Measurements from ENCODE around the gene BICD2. TPM values are rescaled to one million over a fixed set of nuclear protein-coding genes. Genes with fewer than 3 reads are reported as not detected.

The BICD2 gene
- total and polyA plus RNA-seq, 2 of the 8 experiments (the other 6 are each of a cell fraction or from before 2014, with no cell fraction given), result 6.6 to 22.8 TPM

GRCh38 chr9:92759446-92759845 is 5.2 kb downstream of the BICD2 start (continued):
- no peak for TF ChIP-seq CHD7 (IDR thresholded peaks at IDR 0.05; ENCODE audit: insufficient replicate concordance, low read length)
- TF ChIP-seq GABPA (IDR thresholded peaks at IDR 0.05; ENCODE audit: borderline replicate concordance, insufficient read depth, low read length), result no peak

All from H1 (cell line).